ENCODE results near the gene RNLS. TPM values are rescaled to one million over a fixed set of nuclear protein-coding genes. Genes with fewer than 3 reads are reported as not detected.

RNLS gene
- total and polyA plus RNA-seq, 2 of the 4 experiments (the other 2 are of a cell fraction), result 4.5 to 7.0 TPM

GRCh38 chr10:88527245-88527644 is 55.9 kb downstream of the RNLS start:
- Histone ChIP-seq H3K27me3 (ENCODE audit: control insufficient read depth, insufficient read depth, low read length) (no peaks in the 10 kb centered on the region; the same call in 1 of the 2 replicates), H2BK5ac (ENCODE audit: low read depth, low read length, poor library complexity, severe bottlenecking) (no peak overlapping the region), H2AK5ac (ENCODE audit: low read depth, low read length) (no peak overlapping the region), H4K8ac (ENCODE audit: low read depth in 2 of 2, low read length in 2 of 2) (no peak overlapping the region), H3K79me1 (ENCODE audit: low read depth in 1 of 2, low read length in 2 of 2) (no peaks in the 10 kb centered on the region), H3K27ac (ENCODE audit: insufficient read depth, low read length) (no peak overlapping the region), H4K5ac (ENCODE audit: low read depth, low read length) (no peak overlapping the region), H3K9ac (ENCODE audit: low read depth, low read length) (no peak overlapping the region), H3K23ac (ENCODE audit: low read depth, low read length) (no peak overlapping the region), H3K4me3 (ENCODE audit: insufficient read depth, low read depth, low read length) (no peak overlapping the region), H3K56ac (ENCODE audit: extremely low read depth, insufficient read depth, low read length) (no peak overlapping the region), H2BK20ac (ENCODE audit: low read depth, low read length) (no peak overlapping the region), H4K20me1 (ENCODE audit: insufficient read depth, low read length) (no peaks in the 10 kb centered on the region), H3K4me2 (ENCODE audit: low read depth, low read length) (no peak overlapping the region), H3K4me1 (ENCODE audit: control insufficient read depth, insufficient read depth, low read length) (peaks cover 2% of the 10 kb centered on the region), H2AFZ (replicated peaks; ENCODE audit: low read length, poor library complexity) (no peak overlapping the region), H3K14ac (replicated peaks; ENCODE audit: low read depth, low read length) (no peak overlapping the region), H2BK15ac (ENCODE audit: low read depth, low read length) (no peak overlapping the region), H3K9me1 (ENCODE audit: insufficient read depth, low read length) (no peaks in the 10 kb centered on the region), H2AK9ac (replicated peaks; ENCODE audit: low read depth, low read length, poor library complexity) (no peak overlapping the region), H3K4ac (ENCODE audit: low read depth, low read length) (no peak overlapping the region), H2BK120ac (ENCODE audit: low read depth, low read length) (no peak overlapping the region), H3K18ac (ENCODE audit: low read depth, low read length) (no peak overlapping the region), H3K9me3 (ENCODE audit: control insufficient read depth, insufficient read depth, low read length) (no peaks in the 10 kb centered on the region), H4K91ac (ENCODE audit: insufficient read depth, low read depth, low read length) (no peak overlapping the region), H3K36me3 (ENCODE audit: control insufficient read depth, insufficient read depth, low read length) (no peaks in the 10 kb centered on the region)
- DNase-seq, result no peak
- no peak for TF ChIP-seq CEBPB (IDR thresholded peaks at IDR 0.05; ENCODE audit: low read depth, low read length)
- no peak for TF ChIP-seq MAFK (IDR thresholded peaks at IDR 0.05; ENCODE audit: low read depth, low read length)
- TF ChIP-seq RCOR1 (IDR thresholded peaks at IDR 0.05; ENCODE audit: insufficient replicate concordance, low read length), result no peak
- no peak for TF ChIP-seq RFX5 (IDR thresholded peaks at IDR 0.05; ENCODE audit: low read depth, low read length)
- no peak for TF ChIP-seq USF2 (IDR thresholded peaks at IDR 0.05; ENCODE audit: low read depth, low read length)
- TF ChIP-seq, protein P1, sequence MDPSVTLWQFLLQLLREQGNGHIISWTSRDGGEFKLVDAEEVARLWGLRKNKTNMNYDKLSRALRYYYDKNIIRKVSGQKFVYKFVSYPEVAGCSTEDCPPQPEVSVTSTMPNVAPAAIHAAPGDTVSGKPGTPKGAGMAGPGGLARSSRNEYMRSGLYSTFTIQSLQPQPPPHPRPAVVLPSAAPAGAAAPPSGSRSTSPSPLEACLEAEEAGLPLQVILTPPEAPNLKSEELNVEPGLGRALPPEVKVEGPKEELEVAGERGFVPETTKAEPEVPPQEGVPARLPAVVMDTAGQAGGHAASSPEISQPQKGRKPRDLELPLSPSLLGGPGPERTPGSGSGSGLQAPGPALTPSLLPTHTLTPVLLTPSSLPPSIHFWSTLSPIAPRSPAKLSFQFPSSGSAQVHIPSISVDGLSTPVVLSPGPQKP (IDR thresholded peaks at IDR 0.05; ENCODE audit: borderline replicate concordance, low read depth, low read length), result no peak
- TF ChIP-seq BHLHE40 (IDR thresholded peaks at IDR 0.05; ENCODE audit: low read depth, low read length), result no peak
- TF ChIP-seq, protein P2, sequence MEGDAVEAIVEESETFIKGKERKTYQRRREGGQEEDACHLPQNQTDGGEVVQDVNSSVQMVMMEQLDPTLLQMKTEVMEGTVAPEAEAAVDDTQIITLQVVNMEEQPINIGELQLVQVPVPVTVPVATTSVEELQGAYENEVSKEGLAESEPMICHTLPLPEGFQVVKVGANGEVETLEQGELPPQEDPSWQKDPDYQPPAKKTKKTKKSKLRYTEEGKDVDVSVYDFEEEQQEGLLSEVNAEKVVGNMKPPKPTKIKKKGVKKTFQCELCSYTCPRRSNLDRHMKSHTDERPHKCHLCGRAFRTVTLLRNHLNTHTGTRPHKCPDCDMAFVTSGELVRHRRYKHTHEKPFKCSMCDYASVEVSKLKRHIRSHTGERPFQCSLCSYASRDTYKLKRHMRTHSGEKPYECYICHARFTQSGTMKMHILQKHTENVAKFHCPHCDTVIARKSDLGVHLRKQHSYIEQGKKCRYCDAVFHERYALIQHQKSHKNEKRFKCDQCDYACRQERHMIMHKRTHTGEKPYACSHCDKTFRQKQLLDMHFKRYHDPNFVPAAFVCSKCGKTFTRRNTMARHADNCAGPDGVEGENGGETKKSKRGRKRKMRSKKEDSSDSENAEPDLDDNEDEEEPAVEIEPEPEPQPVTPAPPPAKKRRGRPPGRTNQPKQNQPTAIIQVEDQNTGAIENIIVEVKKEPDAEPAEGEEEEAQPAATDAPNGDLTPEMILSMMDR (conservative IDR thresholded peaks at IDR 0.05; ENCODE audit: low read depth, low read length), result no peak
- TF ChIP-seq NFE2L2 (IDR thresholded peaks at IDR 0.05; ENCODE audit: low read depth, low read length), result no peak
- TF ChIP-seq MAZ (IDR thresholded peaks at IDR 0.05; ENCODE audit: borderline replicate concordance, low read depth, low read length), result no peak
- TF ChIP-seq SMC3 (IDR thresholded peaks at IDR 0.05; ENCODE audit: low read depth, low read length), result no peak
- TF ChIP-seq FOS (IDR thresholded peaks at IDR 0.05; ENCODE audit: low read depth, low read length), result no peak
- intact Hi-C loops (cut with micrococcal nuclease), result no loop called here
- ATAC-seq (ENCODE audit: low read depth), result no peak
- POLR2A ChIA-PET (ENCODE audit: unreplicated experiment), result no interaction called here
- CTCF ChIA-PET, result no interaction called here
- no TSS peak for BruUV-seq (replicated peaks)
- in situ Hi-C loops (cut with MboI; ENCODE audit: low sequenced_read_pairs), result no loop called here
- dilution Hi-C loops (cut with HindIII; ENCODE audit: low sequenced_read_pairs, unreplicated experiment), result no loop called here
- no CpG with 5 or more reads among the region's 1 CpG for WGBS, 2 experiments (ENCODE audit: extremely low coverage in 2 of 2, insufficient read length in 1 of 2)

Measured in IMR-90 (cell line).